Measurements from ENCODE around the gene HOXA3. TPM values are rescaled to one million over a fixed set of nuclear protein-coding genes. Genes with fewer than 3 reads are reported as not detected.

Gene HOXA3
- total RNA-seq, 1 donor from 2014 or later: 14.4 TPM

DNA sequence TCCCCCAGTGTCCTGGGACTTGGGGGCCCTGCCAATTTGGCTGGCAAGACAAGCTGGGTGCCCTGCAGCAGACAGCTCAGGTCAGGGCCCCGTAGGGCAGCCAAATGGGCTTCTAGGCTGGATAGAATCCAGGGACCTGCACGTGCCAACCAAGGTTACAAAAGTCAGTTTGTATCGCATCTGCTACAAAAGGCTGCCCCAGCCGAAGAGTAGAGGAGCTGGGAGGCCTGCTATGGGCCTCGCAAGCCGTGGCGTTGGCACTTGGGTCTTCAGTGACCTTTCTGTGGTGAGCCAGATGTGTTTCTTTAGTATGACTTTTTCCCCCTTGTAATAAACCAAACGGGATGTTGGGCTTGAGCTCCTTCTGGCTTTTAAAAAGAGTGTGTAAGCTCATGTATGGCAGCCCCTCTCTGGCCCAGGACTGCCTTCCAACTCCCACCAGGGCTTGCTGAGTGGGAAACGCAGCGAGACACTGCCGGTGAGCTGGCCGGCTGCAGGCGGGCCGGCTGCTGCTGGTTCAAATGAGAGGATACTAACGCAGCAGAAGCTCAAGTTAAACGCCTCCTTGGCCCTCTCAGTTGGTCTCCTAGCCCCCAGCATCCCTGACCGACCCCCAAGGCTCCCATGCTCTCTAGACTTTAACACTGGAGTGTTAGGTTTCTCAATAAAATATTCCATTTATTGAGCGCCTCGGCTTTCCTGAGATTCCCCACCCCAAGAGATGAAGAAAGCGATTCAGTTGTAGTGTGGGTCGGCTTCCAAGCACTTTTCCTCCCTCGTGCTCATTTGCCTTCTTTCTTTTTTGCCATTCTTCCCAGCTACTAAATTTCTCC, 24.8 kb upstream of the HOXA3 start:
- peaks cover 0 to 18% of the 10 kb centered on the region in 2 donors for H3K4me1 ChIP-seq
- no peak overlapping the region for H3K4me3 ChIP-seq
- no peak overlapping the region for H3K27ac ChIP-seq
- no peaks in the 10 kb centered on the region for H3K9me3 ChIP-seq
- no peaks in the 10 kb centered on the region for H3K36me3 ChIP-seq
- TF ChIP-seq, protein P1, sequence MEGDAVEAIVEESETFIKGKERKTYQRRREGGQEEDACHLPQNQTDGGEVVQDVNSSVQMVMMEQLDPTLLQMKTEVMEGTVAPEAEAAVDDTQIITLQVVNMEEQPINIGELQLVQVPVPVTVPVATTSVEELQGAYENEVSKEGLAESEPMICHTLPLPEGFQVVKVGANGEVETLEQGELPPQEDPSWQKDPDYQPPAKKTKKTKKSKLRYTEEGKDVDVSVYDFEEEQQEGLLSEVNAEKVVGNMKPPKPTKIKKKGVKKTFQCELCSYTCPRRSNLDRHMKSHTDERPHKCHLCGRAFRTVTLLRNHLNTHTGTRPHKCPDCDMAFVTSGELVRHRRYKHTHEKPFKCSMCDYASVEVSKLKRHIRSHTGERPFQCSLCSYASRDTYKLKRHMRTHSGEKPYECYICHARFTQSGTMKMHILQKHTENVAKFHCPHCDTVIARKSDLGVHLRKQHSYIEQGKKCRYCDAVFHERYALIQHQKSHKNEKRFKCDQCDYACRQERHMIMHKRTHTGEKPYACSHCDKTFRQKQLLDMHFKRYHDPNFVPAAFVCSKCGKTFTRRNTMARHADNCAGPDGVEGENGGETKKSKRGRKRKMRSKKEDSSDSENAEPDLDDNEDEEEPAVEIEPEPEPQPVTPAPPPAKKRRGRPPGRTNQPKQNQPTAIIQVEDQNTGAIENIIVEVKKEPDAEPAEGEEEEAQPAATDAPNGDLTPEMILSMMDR (IDR thresholded peaks at IDR 0.05): no peak
- intact Hi-C loops (cut with DNase I): no loop called here
- DNase-seq (ENCODE audit: low spot score in 2 of 2): peak in 1 of 2 donors; percentile 52
- H3K27me3 ChIP-seq: peaks cover 36% of the 10 kb centered on the region

GRCh38 chr7:27176524-27176845, 24.1 kb upstream of the HOXA3 start:
- DNase-seq (ENCODE audit: low spot score in 2 of 2): no peak
- intact Hi-C loops (cut with DNase I): no loop called here
- H3K27ac ChIP-seq: no peak overlapping the region
- H3K4me3 ChIP-seq: no peak overlapping the region
- peaks cover 0 to 18% of the 10 kb centered on the region in 2 donors for H3K4me1 ChIP-seq
- H3K27me3 ChIP-seq: peaks cover 43% of the 10 kb centered on the region
- H3K36me3 ChIP-seq: no peaks in the 10 kb centered on the region
- TF ChIP-seq, protein P1 (IDR thresholded peaks at IDR 0.05): no peak
- H3K9me3 ChIP-seq: no peaks in the 10 kb centered on the region

- H3K36me3 ChIP-seq: no peaks in the 10 kb centered on the region
- no peak overlapping the region for H3K27ac ChIP-seq
- peak; percentile 6 to 46 for DNase-seq (ENCODE audit: low spot score in 2 of 2)
- TF ChIP-seq, protein P1 (IDR thresholded peaks at IDR 0.05): no peak
- H3K9me3 ChIP-seq: no peaks in the 10 kb centered on the region
- intact Hi-C loops (cut with DNase I): no loop called here
- peaks cover 0 to 18% of the 10 kb centered on the region in 2 donors for H3K4me1 ChIP-seq
- H3K4me3 ChIP-seq: no peak overlapping the region
- peaks cover 48% of the 10 kb centered on the region for H3K27me3 ChIP-seq
These were observed 23.5 kb upstream of the HOXA3 start for GRCh38 chr7:27175626-27176523.

DNA sequence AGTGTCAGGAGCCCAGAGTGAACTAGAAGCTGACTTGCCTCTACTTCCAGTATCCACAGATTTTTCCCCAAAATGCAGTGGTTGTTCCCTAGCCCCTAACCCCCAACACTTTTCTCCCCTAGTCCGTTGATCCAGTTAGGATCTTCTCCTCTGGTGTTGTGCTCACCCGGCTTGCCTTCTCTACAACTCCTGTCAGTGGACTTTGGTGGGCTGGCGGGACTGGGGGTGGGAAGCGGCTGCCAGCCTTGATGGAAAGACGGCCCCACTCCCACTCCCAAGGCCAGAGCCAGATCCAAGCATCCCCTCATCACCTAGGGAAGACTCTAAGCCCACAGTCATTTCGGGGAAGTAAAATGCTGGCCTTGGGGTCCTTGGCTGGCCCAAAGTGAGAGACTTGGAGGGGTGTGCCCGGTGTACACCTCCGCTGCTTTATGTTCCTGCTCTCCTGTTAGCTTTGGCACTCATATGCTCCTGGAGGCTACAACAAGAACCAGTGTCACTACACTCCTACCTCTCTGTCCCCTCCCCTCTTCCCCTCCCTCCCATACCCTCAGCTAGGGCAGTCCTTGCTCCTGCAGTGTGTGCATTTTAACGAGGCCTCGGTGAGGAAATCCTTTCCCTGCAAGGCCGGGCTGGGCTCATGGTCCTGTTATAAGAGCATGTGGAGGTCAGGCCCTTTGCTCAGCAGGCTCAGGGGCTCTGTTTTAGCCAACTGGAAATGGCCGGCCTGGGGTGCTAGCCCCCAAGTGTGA, 22.7 kb upstream of the HOXA3 start:
- Histone ChIP-seq H3K36me3 (no peaks in the 10 kb centered on the region), H3K9me3 (no peaks in the 10 kb centered on the region), H3K27me3 (peaks cover 50% of the 10 kb centered on the region), H3K4me1 (peaks cover 0 to 19% of the 10 kb centered on the region in 2 donors), H3K4me3 (no peak overlapping the region), H3K27ac (no peak overlapping the region)
- intact Hi-C loops (cut with DNase I): no loop called here
- TF ChIP-seq, protein P1 (IDR thresholded peaks at IDR 0.05): no peak
- peak in 1 of 2 donors; percentile 50 for DNase-seq (ENCODE audit: low spot score in 2 of 2)

All from ascending aorta (tissue), 2 donors.